HG03521 (cell line): ENCODE results near the gene PET100.

Source experiments
- ATAC-seq: cut with Tn5 transposase; IDR thresholded peaks from one replicate; pipeline ENCODE4 v1.9.1; 2021; ENCODE audit warnings: mild to moderate bottlenecking, moderate library complexity; ENCODE audit not compliant: unreplicated experiment

Gene PET100

GRCh38 chr19:7677669-7678311 is 48.2 kb downstream of the PET100 start:
- ATAC-seq = no peak

DNA sequence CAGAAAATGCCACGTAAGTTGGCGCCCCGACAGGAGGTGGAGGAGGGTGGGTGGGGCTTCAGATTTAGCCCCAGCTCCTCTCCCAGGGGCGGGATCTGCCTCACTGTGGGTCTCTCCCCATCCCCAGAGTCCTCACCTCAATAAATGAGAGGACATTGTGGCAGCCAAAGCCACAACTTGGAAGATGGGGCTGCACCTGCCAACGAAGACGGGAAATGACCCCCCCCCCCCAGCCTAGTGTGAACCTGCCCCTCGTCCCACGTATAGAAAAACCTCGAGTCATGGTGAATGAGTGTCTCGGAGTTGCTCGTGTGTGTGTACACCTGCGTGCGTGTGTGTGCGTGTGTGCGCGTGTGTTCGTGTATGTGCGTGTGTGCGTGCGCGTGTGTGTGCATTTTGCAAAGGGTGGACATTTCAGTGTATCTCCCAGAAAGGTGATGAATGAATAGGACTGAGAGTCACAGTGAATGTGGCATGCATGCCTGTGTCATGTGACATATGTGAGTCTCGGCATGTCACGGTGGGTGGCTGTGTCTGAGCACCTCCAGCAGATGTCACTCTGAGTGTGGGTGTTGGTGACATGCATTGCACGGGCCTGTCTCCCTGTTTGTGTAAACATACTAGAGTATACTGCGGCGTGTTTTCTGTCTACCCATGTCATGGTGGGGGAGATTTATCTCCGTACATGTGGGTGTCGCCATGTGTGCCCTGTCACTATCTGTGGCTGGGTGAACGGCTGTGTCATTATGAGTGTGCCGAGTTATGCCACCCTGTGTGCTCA is 49.6 kb downstream of the PET100 start:
- ATAC-seq = no peak

DNA sequence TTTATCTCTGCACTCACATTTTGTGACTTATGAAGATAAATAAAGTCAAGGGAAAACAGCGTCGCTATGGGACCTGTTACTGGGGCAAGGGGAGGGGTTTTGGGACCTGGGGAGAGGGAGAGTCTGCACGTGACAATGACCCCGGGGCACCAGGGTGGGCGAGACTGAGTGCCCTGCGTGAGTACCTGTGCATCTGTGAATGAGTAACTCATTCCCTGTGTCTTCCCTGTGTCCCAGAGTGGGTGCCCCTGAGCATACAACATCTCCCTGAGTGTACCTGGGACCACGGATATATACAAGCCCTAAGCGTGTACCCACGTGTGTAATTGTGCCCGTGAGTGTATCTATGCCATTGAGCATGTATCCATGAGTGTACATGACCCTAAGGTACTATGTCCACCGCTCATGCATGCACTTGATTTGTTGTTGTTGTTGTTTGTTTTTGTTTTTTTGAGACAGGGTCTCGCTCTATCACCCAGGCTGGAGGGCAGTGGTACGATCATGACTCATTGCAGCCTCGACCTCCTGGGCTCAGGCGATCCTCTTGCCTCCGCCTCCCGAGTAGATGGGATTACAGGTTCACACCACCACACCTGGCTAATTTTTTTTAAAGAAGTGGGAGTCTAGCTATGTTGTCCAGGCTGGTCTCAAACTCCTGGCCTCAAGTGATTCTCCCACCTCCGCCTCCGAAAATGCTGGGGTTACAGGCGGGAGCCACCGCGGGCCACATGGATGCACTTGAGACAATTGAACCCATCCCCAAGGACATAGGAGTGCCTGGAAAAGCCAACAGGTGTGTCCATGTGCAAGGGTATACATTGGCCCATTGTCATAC is 50.4 kb downstream of the PET100 start:
- no peak for ATAC-seq

DNA sequence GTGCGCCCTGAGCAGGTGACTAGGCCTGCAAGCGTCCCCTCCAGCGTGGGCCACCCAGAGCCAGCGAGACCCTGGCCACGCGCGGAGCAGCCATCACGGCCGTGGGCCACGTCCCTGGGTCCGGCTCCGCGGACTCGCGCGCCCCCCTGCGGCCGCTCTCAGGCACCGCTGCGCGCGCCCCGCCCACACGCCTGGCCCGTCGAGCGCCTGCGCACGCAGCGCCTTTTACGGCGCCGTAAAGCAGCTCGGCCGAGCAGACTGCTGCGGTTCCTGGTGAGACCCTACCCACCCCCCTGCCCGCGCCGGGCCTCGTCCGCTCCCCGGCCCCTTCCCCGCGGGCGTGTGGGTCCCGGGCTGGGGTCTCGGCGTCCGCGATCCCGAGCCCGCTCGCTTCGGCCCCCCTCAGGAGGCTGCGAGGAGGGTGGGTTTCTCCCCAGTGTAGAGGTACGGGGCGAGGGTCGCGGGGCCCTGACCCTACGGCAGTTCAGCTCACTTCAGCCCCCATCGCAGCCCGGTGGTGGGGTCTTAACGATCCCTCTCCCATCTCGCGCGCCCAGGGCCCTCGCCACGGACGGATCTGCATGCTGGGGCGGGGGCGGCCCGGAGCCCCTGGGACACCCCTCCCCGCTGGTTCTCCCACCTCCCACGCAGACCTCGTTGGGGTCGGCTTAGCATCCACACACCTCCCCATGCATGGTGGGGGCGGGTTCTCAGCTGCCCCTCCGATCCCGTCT is 51.2 kb downstream of the PET100 start, which contains the start of gene TRAPPC5:
TRAPPC5 (plus strand) TSS at position 228 of the 734 bp plus-strand sequence. CDS start 1,421 bp downstream, outside the sequence.
- ATAC-seq = peak; percentile 63
